GM12878 (cell line): ENCODE results near the gene NDUFS6.

Experiments
- EGR1 ChIP-seq, 2 experiments: IDR thresholded peaks; 1 replicate in 1 of 2; 2 replicates in 1 of 2; pipeline ENCODE4 v1.6.1; 2011 to 2012; ENCODE audit warnings: low read depth in 2 of 2, low read length in 2 of 2, borderline replicate concordance in 1 of 2, mild to moderate bottlenecking in 1 of 2, moderate library complexity in 1 of 2
- NR2C2 ChIP-seq: IDR thresholded peaks from 2 replicates; pipeline ENCODE4 v1.6.1; 2011; ENCODE audit warnings: borderline replicate concordance, low read depth; ENCODE audit not compliant: control insufficient read depth, insufficient read length
- POLR2AphosphoS5 ChIP-seq: IDR thresholded peaks from 2 replicates; pipeline ENCODE4 v1.6.1; 2011; ENCODE audit warnings: mild to moderate bottlenecking, low read length, inconsistent platforms
- TF ChIP-seq, protein P1 (sequence below), 3 experiments: IDR thresholded peaks in 2 of 3; conservative IDR thresholded peaks in 1 of 3; 2 replicates each; pipeline ENCODE4 v1.5.1; 2011; ENCODE audit warnings: low read depth in 3 of 3, low read length in 3 of 3, mild to moderate bottlenecking in 3 of 3, control low read depth in 2 of 3, moderate library complexity in 2 of 3, inconsistent platforms in 1 of 3, mixed read lengths in 1 of 3; ENCODE audit not compliant: control insufficient read depth in 2 of 3, insufficient read depth in 1 of 3; ENCODE audit errors: extremely low read depth in 1 of 3
- TF ChIP-seq, protein P2 (sequence below): fragments of 450-650 bp; IDR thresholded peaks from 2 replicates; pipeline ENCODE4 v1.6.1; 2017; ENCODE audit warnings: mild to moderate bottlenecking

DNA sequence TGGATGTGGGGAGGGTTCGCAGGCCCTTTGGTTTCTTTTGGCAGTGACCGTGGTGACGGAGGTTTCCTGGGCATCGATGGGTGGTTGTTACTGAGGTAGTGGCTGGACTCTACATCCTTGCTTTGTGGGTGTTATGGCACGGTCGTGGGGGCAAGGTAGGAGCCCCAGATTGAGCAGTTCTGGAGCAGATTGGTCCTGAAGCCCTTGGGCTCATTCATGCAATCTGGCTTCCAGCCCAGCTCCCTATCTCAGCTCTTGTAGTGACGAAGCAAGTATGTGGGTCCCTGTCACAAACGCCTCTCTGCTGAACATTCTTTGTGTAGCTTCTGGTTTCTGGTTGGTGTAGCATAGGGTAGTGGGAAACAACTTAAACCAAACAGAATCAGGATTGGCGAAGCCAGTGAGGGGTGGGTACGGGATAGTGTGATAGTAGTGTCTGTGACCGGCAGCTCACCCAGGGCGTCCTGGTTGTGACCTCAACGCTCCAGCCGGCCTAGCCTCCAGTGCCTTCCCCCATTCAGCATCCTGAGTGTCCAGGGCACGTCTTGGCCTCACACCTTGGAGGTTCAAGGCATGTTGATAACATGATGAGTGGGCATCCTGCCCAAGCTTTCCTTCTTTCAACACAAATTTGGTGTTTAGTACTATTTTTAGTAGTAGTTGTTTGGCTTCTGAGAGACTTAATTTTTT, 2.9 kb downstream of the NDUFS6 start:
- TF ChIP-seq, protein P1, sequence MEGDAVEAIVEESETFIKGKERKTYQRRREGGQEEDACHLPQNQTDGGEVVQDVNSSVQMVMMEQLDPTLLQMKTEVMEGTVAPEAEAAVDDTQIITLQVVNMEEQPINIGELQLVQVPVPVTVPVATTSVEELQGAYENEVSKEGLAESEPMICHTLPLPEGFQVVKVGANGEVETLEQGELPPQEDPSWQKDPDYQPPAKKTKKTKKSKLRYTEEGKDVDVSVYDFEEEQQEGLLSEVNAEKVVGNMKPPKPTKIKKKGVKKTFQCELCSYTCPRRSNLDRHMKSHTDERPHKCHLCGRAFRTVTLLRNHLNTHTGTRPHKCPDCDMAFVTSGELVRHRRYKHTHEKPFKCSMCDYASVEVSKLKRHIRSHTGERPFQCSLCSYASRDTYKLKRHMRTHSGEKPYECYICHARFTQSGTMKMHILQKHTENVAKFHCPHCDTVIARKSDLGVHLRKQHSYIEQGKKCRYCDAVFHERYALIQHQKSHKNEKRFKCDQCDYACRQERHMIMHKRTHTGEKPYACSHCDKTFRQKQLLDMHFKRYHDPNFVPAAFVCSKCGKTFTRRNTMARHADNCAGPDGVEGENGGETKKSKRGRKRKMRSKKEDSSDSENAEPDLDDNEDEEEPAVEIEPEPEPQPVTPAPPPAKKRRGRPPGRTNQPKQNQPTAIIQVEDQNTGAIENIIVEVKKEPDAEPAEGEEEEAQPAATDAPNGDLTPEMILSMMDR (IDR thresholded peaks at IDR 0.05 in 2 of 3, conservative IDR thresholded peaks at IDR 0.05 in 1 of 3; ENCODE audit: control insufficient read depth in 2 of 3, extremely low read depth in 1 of 3, insufficient read depth in 1 of 3, low read depth in 3 of 3, low read length in 3 of 3), result no peak
- TF ChIP-seq NR2C2, result no peak
- TF ChIP-seq POLR2AphosphoS5, result no peak
- TF ChIP-seq, protein P2, sequence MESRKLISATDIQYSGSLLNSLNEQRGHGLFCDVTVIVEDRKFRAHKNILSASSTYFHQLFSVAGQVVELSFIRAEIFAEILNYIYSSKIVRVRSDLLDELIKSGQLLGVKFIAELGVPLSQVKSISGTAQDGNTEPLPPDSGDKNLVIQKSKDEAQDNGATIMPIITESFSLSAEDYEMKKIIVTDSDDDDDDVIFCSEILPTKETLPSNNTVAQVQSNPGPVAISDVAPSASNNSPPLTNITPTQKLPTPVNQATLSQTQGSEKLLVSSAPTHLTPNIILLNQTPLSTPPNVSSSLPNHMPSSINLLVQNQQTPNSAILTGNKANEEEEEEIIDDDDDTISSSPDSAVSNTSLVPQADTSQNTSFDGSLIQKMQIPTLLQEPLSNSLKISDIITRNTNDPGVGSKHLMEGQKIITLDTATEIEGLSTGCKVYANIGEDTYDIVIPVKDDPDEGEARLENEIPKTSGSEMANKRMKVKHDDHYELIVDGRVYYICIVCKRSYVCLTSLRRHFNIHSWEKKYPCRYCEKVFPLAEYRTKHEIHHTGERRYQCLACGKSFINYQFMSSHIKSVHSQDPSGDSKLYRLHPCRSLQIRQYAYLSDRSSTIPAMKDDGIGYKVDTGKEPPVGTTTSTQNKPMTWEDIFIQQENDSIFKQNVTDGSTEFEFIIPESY, result no peak
- no peak for TF ChIP-seq EGR1 (IDR thresholded peaks at IDR 0.05; ENCODE audit: borderline replicate concordance in 1 of 2, low read depth in 2 of 2, low read length in 2 of 2)
